ENCODE measurements around the gene ZC3H4. TPM values are rescaled to one million over a fixed set of nuclear protein-coding genes. Genes with fewer than 3 reads are reported as not detected.
A peak's percentile ranks its signal among the peaks of the same experiment; 100 is the strongest.

ZC3H4 gene
- total and polyA plus RNA-seq, 4 donors = 2.9 to 11.8 (median 6.3) TPM

DNA sequence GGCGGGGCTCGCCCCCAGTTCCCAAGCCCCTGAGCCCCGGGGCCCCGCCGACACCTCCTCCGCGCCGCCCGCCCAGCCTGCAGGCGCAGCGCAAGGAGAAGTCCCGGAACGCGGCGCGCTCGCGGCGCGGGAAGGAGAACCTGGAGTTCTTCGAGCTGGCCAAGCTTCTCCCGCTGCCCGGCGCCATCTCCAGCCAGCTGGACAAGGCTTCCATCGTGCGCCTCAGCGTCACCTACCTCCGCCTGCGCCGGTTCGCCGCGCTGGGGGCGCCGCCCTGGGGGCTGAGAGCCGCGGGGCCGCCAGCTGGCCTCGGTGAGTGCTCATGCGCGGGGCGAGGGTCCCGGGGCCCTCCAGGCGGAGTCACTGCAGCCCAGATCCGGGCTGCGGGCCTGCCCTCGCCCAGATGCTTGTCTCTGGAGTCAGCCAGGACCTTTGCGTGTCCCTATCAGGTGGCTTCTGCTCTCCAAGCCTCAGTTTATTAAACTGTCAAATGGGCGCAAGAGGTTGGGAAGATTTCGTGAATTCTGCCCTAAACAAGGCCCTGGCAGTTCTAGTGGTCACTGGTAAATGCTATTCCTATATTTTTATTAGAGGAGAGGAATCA lies 91.9 kb downstream of the ZC3H4 start:
- no peak for TF ChIP-seq EGR1 (IDR thresholded peaks at IDR 0.05; ENCODE audit: low read depth in 2 of 2)
- no peak for TF ChIP-seq GABPA (IDR thresholded peaks at IDR 0.05 in 1 of 2, conservative IDR thresholded peaks at IDR 0.05 in 1 of 2)
- no peak for TF ChIP-seq NR2F2 (IDR thresholded peaks at IDR 0.05)
- no peak for TF ChIP-seq REST (IDR thresholded peaks at IDR 0.05)
- TF ChIP-seq TAF1 (conservative IDR thresholded peaks at IDR 0.05) = no peak
- TF ChIP-seq RXRA (IDR thresholded peaks at IDR 0.05) = no peak
- no peak for TF ChIP-seq HNF4G (IDR thresholded peaks at IDR 0.05)
- TF ChIP-seq ZBTB33 (IDR thresholded peaks at IDR 0.05) = no peak
- TF ChIP-seq FOXA1 (IDR thresholded peaks at IDR 0.05) = no peak
- TF ChIP-seq SP1 (IDR thresholded peaks at IDR 0.05) = no peak
- no peak for TF ChIP-seq RAD21 (IDR thresholded peaks at IDR 0.05)
- Histone ChIP-seq H3K4me3 (ENCODE audit: low read depth in 1 of 3, low read length in 3 of 3) (peak overlapping the region in 1 of 3 donors; percentile 43), H3K9ac (ENCODE audit: low read depth in 1 of 2, low read length in 2 of 2) (no peak overlapping the region), H3K9me3 (ENCODE audit: control insufficient read depth in 4 of 4, low read length in 3 of 4) (no peaks in the 10 kb centered on the region), H3K36me3 (ENCODE audit: control insufficient read depth in 4 of 4, insufficient read depth in 3 of 4, low read depth in 1 of 4, low read length in 3 of 4) (no peaks in the 10 kb centered on the region), H3K4me1 (ENCODE audit: control insufficient read depth in 4 of 4, insufficient read depth in 4 of 4, low read length in 3 of 4) (peaks cover 20 to 29% (median 25%) of the 10 kb centered on the region in 4 donors), H3K27ac (ENCODE audit: low read depth in 1 of 2, low read length in 2 of 2) (no peak overlapping the region), H3K27me3 (ENCODE audit: control insufficient read depth in 4 of 4, insufficient read depth in 4 of 4, low read length in 3 of 4) (peaks cover 3 to 6% (median 6%) of the 10 kb centered on the region in 4 donors)
- DNase-seq (ENCODE audit: low spot score) = no peak
- 6% methylated on average over 50 of the region's 50 CpGs for WGBS

DNA sequence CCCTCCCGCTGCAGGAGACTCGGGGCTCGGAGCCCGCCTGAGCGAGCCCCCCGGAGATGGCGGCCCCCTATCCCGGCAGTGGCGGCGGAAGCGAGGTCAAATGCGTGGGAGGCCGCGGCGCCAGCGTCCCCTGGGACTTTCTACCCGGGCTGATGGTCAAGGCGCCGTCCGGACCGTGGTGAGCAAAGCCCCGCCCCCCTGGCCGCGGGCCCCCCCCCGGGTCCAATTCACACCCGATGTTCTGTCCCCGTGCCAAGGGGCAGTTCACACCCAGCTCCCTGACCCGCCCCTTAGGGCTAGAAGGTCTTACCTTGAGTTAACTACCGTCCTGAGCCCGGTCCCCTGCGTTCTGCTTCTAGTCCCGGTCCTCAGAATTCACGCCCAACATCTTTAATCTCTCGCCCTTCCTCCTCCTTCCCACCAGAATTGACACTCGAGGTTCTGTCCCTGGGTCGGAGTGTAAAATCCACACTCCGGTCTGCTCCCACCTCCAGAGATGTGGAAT lies 92.5 kb downstream of the ZC3H4 start:
- peak overlapping the region in 1 of 3 donors; percentile 43 for H3K4me3 ChIP-seq (ENCODE audit: low read depth in 1 of 3, low read length in 3 of 3)
- TF ChIP-seq EGR1 (IDR thresholded peaks at IDR 0.05; ENCODE audit: low read depth in 2 of 2) (peak in 1 of 2 donors; percentile 31), FOXA2 (IDR thresholded peaks at IDR 0.05) (no peak), RAD21 (IDR thresholded peaks at IDR 0.05) (no peak), RXRA (IDR thresholded peaks at IDR 0.05) (no peak), HNF4G (IDR thresholded peaks at IDR 0.05) (no peak), MAX (IDR thresholded peaks at IDR 0.05) (no peak), JUND (IDR thresholded peaks at IDR 0.05) (no peak), YY1 (IDR thresholded peaks at IDR 0.05) (no peak)
- 2% methylated on average over 37 of the region's 37 CpGs for WGBS
- no peak overlapping the region for H3K27ac ChIP-seq (ENCODE audit: low read depth in 1 of 2, low read length in 2 of 2)
- peaks cover 20 to 29% (median 25%) of the 10 kb centered on the region in 4 donors for H3K4me1 ChIP-seq (ENCODE audit: control insufficient read depth in 4 of 4, insufficient read depth in 4 of 4, low read length in 3 of 4)
- H3K27me3 ChIP-seq (ENCODE audit: control insufficient read depth in 4 of 4, insufficient read depth in 4 of 4, low read length in 3 of 4) = peaks cover 3 to 6% (median 6%) of the 10 kb centered on the region in 4 donors
- no peaks in the 10 kb centered on the region for H3K36me3 ChIP-seq (ENCODE audit: control insufficient read depth in 4 of 4, insufficient read depth in 3 of 4, low read depth in 1 of 4, low read length in 3 of 4)
- H3K9ac ChIP-seq (ENCODE audit: low read depth in 1 of 2, low read length in 2 of 2) = no peak overlapping the region
- H3K9me3 ChIP-seq (ENCODE audit: control insufficient read depth in 4 of 4, low read length in 3 of 4) = no peaks in the 10 kb centered on the region
- no peak for DNase-seq (ENCODE audit: low spot score)

Measured in liver (tissue), 9 donors.